Hepatocyte (in vitro differentiated cells): Measurements from ENCODE around the gene LRRC43.

ENCODE experiments used
- EZH2 ChIP-seq: fragments of 200-600 bp; sonication (generic); IDR thresholded peaks from 2 replicates; pipeline ENCODE4 v1.6.1; 2016; ENCODE audit warnings: antibody characterized with exemption, mild to moderate bottlenecking, borderline replicate concordance
- EZH2phosphoT487 ChIP-seq: fragments of 200-600 bp; sonication (generic); IDR thresholded peaks from one replicate; pipeline ENCODE4 v1.6.1; 2018; ENCODE audit warnings: antibody characterized with exemption, mild to moderate bottlenecking, low read depth, moderate library complexity; ENCODE audit not compliant: unreplicated experiment, severe bottlenecking
- TF ChIP-seq, protein P1 (sequence below): fragments of 200-600 bp; sonication (generic); IDR thresholded peaks from 2 replicates; pipeline ENCODE4 v1.5.1; 2016; ENCODE audit warnings: antibody characterized with exemption, mild to moderate bottlenecking; ENCODE audit not compliant: poor library complexity

DNA sequence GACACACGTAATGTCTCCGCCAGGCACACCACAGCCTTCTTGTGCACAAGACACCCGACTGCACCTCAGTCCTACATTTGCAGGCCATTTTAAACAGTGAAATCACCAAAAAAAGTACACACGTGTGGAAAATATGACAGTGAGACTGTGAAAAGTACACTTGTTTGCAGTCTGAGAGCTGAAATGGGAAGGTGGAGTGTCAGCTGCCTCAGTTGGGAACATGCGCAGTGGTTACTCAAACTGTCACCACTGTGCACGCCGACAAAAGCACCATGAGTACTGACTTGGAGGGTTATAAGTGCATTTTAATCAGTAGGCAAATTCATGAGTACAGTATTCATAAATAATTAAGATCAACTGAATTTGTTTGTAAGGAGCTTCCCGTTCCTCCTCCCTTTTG lies 67.6 kb downstream of the LRRC43 start:
- TF ChIP-seq, protein P1, sequence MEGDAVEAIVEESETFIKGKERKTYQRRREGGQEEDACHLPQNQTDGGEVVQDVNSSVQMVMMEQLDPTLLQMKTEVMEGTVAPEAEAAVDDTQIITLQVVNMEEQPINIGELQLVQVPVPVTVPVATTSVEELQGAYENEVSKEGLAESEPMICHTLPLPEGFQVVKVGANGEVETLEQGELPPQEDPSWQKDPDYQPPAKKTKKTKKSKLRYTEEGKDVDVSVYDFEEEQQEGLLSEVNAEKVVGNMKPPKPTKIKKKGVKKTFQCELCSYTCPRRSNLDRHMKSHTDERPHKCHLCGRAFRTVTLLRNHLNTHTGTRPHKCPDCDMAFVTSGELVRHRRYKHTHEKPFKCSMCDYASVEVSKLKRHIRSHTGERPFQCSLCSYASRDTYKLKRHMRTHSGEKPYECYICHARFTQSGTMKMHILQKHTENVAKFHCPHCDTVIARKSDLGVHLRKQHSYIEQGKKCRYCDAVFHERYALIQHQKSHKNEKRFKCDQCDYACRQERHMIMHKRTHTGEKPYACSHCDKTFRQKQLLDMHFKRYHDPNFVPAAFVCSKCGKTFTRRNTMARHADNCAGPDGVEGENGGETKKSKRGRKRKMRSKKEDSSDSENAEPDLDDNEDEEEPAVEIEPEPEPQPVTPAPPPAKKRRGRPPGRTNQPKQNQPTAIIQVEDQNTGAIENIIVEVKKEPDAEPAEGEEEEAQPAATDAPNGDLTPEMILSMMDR = no peak
- TF ChIP-seq EZH2 (no peak), EZH2phosphoT487 (no peak)
